HCT116 (cell line): ENCODE data around the gene OAS2.

Experiments used
- CEBPB ChIP-seq: IDR thresholded peaks from 2 replicates; pipeline ENCODE4 v1.6.1; 2012; ENCODE audit warnings: low read depth
- EZH2 ChIP-seq: fragments of 200-600 bp; sonication (generic); IDR thresholded peaks from 2 replicates; pipeline ENCODE4 v1.6.1; 2017; ENCODE audit warnings: antibody characterized with exemption, mixed run types
- FOSL1 ChIP-seq: IDR thresholded peaks from 2 replicates; pipeline ENCODE4 v1.6.1; 2012; ENCODE audit warnings: low read depth
- POLR2A ChIP-seq: IDR thresholded peaks from 2 replicates; pipeline ENCODE4 v1.7.0; 2011; ENCODE audit warnings: borderline replicate concordance; ENCODE audit not compliant: insufficient read depth, insufficient read length; ENCODE audit errors: extremely low read depth
- YY1 ChIP-seq: IDR thresholded peaks from 2 replicates; pipeline ENCODE4 v1.6.1; 2011; ENCODE audit warnings: low read length, low read depth, moderate library complexity, mild to moderate bottlenecking; ENCODE audit not compliant: insufficient replicate concordance; ENCODE audit errors: extremely low read depth
- TF ChIP-seq, protein P1 (sequence below), 3 experiments: fragments of 200-600 bp in 1 of 3; sonication (generic) in 1 of 3; IDR thresholded peaks in 2 of 3; conservative IDR thresholded peaks in 1 of 3; 2 replicates each; pipeline ENCODE4 v1.5.1; 2012 to 2017; ENCODE audit warnings: low read depth in 2 of 3, low read length in 2 of 3, antibody characterized with exemption in 1 of 3, borderline replicate concordance in 1 of 3, control low read depth in 1 of 3, mild to moderate bottlenecking in 1 of 3, mixed read lengths in 1 of 3, mixed run types in 1 of 3, moderate library complexity in 1 of 3; ENCODE audit not compliant: insufficient read depth in 1 of 3

DNA sequence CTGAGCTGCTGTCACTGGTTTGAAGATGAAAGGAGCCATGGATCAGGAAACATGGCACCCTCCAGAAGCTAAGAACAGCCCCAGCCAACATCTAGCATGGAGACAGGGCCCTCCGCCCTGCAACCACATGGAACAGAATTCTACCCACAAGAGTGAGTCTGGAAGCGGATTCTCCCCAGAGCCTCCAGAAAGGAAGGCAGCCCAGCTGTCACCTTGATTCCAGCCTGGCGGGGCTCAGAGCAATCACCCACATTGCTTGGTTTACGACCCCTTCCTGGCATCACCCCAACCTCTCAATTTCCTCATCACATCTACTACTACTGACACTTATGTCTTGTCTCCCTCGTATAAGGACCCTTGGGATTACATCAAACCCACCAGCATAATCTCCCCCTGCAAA lies 38.5 kb downstream of the OAS2 start:
- TF ChIP-seq, protein P1, sequence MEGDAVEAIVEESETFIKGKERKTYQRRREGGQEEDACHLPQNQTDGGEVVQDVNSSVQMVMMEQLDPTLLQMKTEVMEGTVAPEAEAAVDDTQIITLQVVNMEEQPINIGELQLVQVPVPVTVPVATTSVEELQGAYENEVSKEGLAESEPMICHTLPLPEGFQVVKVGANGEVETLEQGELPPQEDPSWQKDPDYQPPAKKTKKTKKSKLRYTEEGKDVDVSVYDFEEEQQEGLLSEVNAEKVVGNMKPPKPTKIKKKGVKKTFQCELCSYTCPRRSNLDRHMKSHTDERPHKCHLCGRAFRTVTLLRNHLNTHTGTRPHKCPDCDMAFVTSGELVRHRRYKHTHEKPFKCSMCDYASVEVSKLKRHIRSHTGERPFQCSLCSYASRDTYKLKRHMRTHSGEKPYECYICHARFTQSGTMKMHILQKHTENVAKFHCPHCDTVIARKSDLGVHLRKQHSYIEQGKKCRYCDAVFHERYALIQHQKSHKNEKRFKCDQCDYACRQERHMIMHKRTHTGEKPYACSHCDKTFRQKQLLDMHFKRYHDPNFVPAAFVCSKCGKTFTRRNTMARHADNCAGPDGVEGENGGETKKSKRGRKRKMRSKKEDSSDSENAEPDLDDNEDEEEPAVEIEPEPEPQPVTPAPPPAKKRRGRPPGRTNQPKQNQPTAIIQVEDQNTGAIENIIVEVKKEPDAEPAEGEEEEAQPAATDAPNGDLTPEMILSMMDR (IDR thresholded peaks at IDR 0.05 in 2 of 3, conservative IDR thresholded peaks at IDR 0.05 in 1 of 3; ENCODE audit: borderline replicate concordance in 1 of 3, insufficient read depth in 1 of 3, low read depth in 2 of 3, low read length in 2 of 3) = no peak
- TF ChIP-seq POLR2A (no peak), CEBPB (no peak), FOSL1 (no peak), EZH2 (no peak), YY1 (no peak)
